ENCODE results near the gene RNF126. TPM values are rescaled to one million over a fixed set of nuclear protein-coding genes. Genes with fewer than 3 reads are reported as not detected.

RNF126 gene
- total RNA-seq, 1 experiment from 2014 or later: 93.3 TPM

DNA sequence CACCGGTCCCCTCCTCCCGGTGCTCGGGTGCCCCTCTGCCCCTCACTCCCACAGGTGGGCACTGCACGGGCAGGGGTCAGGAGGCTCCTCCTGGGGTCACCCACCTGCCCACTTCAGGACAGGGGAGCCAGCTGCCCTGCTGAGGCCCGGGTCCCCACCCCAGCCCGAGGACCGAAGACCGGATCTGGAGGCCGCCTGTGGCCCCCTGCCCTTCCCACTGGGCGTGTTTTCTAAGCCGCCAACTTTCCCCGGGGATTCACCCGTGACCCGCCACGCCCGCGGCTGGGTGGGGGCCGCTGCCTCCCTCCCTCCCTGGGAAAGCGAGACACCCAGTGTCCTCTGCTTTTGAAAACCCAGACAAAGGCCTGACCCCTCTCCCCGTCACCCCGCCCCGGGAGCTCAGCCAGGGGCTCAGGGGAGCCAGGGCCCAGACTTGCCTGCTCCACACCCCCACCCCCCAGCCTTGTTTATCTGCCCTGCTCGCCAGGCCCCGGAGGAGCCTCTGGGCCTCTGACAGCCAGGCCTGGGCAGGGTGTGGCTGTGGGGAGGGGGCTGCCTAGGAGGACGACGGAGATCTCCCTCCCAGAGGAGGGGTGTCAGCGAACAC lies 47.1 kb upstream of the RNF126 start:
- Histone ChIP-seq H3K27ac (ENCODE audit: low read depth, low read length, poor library complexity, severe bottlenecking) (peak overlapping the region; percentile 57), H3K9me3 (ENCODE audit: low read depth, low read length, poor library complexity, severe bottlenecking) (no peaks in the 10 kb centered on the region), H3K4me3 (ENCODE audit: low read depth, low read length, poor library complexity, severe bottlenecking) (peak overlapping the region; percentile 76), H3K4me1 (ENCODE audit: insufficient read depth, low read length, poor library complexity, severe bottlenecking) (peaks cover 13% of the 10 kb centered on the region), H3K27me3 (replicated peaks; ENCODE audit: insufficient read depth, low read depth, low read length, poor library complexity) (no peaks in the 10 kb centered on the region), H3K36me3 (ENCODE audit: insufficient read depth, low read length, poor library complexity, severe bottlenecking) (no peaks in the 10 kb centered on the region)
- TF ChIP-seq, protein P1, sequence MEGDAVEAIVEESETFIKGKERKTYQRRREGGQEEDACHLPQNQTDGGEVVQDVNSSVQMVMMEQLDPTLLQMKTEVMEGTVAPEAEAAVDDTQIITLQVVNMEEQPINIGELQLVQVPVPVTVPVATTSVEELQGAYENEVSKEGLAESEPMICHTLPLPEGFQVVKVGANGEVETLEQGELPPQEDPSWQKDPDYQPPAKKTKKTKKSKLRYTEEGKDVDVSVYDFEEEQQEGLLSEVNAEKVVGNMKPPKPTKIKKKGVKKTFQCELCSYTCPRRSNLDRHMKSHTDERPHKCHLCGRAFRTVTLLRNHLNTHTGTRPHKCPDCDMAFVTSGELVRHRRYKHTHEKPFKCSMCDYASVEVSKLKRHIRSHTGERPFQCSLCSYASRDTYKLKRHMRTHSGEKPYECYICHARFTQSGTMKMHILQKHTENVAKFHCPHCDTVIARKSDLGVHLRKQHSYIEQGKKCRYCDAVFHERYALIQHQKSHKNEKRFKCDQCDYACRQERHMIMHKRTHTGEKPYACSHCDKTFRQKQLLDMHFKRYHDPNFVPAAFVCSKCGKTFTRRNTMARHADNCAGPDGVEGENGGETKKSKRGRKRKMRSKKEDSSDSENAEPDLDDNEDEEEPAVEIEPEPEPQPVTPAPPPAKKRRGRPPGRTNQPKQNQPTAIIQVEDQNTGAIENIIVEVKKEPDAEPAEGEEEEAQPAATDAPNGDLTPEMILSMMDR (conservative IDR thresholded peaks at IDR 0.05; ENCODE audit: low read depth, low read length): no peak
- TF ChIP-seq EZH2 (IDR thresholded peaks at IDR 0.05; ENCODE audit: borderline replicate concordance, low read depth, low read length, poor library complexity, severe bottlenecking): no peak
- ChIA-PET CTCF (no interaction called here), POLR2A (ENCODE audit: low non-redundant PET) (no interaction called here)
- BruUV-seq (replicated peaks): no TSS peak
- no peak for DNase-seq (ENCODE audit: low spot score)
- intact Hi-C loops (cut with micrococcal nuclease; ENCODE audit: unreplicated experiment): no loop called here

DNA sequence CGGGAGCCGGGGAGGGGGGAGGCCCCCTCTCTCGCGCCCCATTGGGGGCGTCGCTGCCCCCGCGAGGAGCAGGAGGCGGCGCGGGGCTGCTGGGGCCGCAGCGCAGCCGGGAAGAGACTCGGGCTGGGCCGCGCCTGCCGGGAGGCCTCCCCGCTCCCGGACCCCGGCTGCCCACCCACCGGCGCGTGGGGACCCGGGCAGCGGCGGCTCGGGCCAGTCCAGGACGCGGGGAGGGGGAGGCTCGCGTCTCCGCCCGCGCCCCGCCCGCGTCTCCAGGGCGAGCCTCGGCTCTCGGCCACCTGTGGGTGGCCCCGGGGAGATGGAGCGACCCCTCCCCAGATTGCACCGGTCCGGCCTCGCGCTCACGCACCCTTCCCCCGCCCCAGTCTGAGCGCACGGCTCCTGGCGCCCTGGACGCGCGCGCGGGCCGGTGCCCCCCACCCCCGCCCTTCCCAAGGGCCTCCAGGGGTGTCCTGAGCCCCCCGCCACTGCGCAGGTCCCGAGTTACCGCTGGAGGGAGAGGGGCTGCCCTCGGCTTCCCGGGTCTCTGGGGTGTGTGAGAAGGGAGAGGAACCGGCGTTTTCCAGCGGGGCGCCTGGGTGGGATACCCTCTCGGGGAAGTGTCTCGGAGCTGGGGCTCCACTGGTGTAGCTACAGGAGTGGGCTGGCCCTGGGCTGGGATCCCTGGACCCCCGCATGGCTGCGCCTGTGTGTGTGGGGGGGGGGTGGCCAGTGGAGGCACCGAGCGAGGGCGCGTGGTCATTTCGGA lies 46.4 kb upstream of the RNF126 start:
- no peaks in the 10 kb centered on the region for H3K27me3 ChIP-seq (replicated peaks; ENCODE audit: insufficient read depth, low read depth, low read length, poor library complexity)
- ChIA-PET CTCF (interaction anchor here (1.0 kb wide), 1 partner anchor 28 kb away, joined by 6 read pairs; no protein-coding TSS in a partner anchor), POLR2A (ENCODE audit: low non-redundant PET) (no interaction called here)
- TF ChIP-seq, protein P1 (conservative IDR thresholded peaks at IDR 0.05; ENCODE audit: low read depth, low read length): no peak
- no peak for TF ChIP-seq EZH2 (IDR thresholded peaks at IDR 0.05; ENCODE audit: borderline replicate concordance, low read depth, low read length, poor library complexity, severe bottlenecking)
- no peak for DNase-seq (ENCODE audit: low spot score)
- H3K4me3 ChIP-seq (ENCODE audit: low read depth, low read length, poor library complexity, severe bottlenecking): peak overlapping the region; percentile 76
- no peaks in the 10 kb centered on the region for H3K36me3 ChIP-seq (ENCODE audit: insufficient read depth, low read length, poor library complexity, severe bottlenecking)
- intact Hi-C loops (cut with micrococcal nuclease; ENCODE audit: unreplicated experiment): no loop called here
- H3K9me3 ChIP-seq (ENCODE audit: low read depth, low read length, poor library complexity, severe bottlenecking): no peaks in the 10 kb centered on the region
- H3K4me1 ChIP-seq (ENCODE audit: insufficient read depth, low read length, poor library complexity, severe bottlenecking): peaks cover 13% of the 10 kb centered on the region
- no TSS peak for BruUV-seq (replicated peaks)
- peak overlapping the region; percentile 57 for H3K27ac ChIP-seq (ENCODE audit: low read depth, low read length, poor library complexity, severe bottlenecking)

DNA sequence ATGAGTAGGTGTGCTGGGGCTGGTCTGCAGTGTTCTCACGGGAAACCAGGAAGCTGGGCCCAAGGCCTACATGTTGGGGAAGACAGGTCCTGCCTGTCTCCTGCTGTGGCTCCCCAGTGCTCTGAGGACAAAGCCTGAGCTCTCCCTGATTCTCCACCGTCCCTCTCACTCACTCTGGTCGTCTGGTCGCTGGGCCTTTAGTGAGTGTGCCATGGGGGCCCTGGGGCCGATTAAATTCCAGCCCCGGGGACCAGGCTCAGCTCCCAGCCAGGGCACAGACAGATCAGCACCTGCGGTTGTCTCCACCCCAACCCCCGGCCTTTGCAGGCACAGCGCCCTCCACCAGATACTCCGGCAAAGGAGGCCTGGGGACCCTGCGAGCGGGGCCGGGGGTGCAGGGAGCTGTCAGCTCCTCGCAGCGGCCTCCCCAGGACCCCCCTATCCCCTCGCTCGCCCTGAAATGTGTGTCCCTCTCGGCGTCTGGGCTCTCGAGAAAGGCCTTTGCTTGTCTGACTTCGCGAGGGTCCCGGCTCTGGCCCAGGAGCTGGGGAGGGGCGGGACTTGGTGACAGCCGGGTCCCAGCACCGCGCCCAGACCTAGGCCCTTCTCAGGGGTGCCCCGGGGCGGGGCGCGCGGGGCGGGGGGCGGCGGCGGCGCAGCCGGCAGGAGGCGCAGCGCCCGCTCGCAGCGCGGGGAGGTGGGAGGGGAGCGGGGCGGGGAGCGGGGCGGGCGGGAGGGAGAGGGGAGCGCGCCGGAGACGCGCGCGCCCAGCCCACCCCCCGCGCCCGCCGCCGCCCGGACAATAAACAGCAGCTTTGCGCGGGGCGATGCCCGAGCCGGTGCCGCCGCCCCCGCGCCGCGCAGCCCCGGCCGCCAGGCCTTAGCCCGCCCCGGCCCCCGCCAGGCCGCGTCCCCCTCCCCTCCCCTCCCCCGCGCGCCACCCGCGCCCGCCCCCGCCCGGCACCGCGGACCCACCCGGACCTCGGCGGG lies 45.4 kb upstream of the RNF126 start, which contains the start of gene PALM:
PALM (plus strand) TSS at position 782 of the 990 bp plus-strand sequence. CDS start 212 bp downstream, outside the sequence.
- peak within 1 kb of the TSS; percentile 76 for H3K4me3 ChIP-seq (ENCODE audit: low read depth, low read length, poor library complexity, severe bottlenecking)
- ChIA-PET POLR2A (ENCODE audit: low non-redundant PET) (interaction anchor here (0.6 kb wide), 1 partner anchor 164 kb away, joined by 12 read pairs; no protein-coding TSS in a partner anchor), CTCF (interaction anchor here (1.0 kb wide), 1 partner anchor 28 kb away, joined by 6 read pairs; no protein-coding TSS in a partner anchor)
- BruUV-seq (replicated peaks): no TSS peak
- H3K9me3 ChIP-seq (ENCODE audit: low read depth, low read length, poor library complexity, severe bottlenecking): no peaks in the 10 kb centered on the region
- H3K4me1 ChIP-seq (ENCODE audit: insufficient read depth, low read length, poor library complexity, severe bottlenecking): peaks cover 13% of the 10 kb centered on the region
- intact Hi-C loops (cut with micrococcal nuclease; ENCODE audit: unreplicated experiment): no loop called here
- TF ChIP-seq, protein P1 (conservative IDR thresholded peaks at IDR 0.05; ENCODE audit: low read depth, low read length): peak; percentile 26; the same call in 1 of the 2 replicates
- no peak for TF ChIP-seq EZH2 (IDR thresholded peaks at IDR 0.05; ENCODE audit: borderline replicate concordance, low read depth, low read length, poor library complexity, severe bottlenecking)
- DNase-seq (ENCODE audit: low spot score): peak; percentile 60
- H3K36me3 ChIP-seq (ENCODE audit: insufficient read depth, low read length, poor library complexity, severe bottlenecking): no peaks in the 10 kb centered on the region
- H3K27ac ChIP-seq (ENCODE audit: low read depth, low read length, poor library complexity, severe bottlenecking): peak within 1 kb of the TSS; percentile 57
- H3K27me3 ChIP-seq (replicated peaks; ENCODE audit: insufficient read depth, low read depth, low read length, poor library complexity): no peaks in the 10 kb centered on the region

Measured in A673 (cell line).